ENCODE data around the gene ATXN1.

DNA sequence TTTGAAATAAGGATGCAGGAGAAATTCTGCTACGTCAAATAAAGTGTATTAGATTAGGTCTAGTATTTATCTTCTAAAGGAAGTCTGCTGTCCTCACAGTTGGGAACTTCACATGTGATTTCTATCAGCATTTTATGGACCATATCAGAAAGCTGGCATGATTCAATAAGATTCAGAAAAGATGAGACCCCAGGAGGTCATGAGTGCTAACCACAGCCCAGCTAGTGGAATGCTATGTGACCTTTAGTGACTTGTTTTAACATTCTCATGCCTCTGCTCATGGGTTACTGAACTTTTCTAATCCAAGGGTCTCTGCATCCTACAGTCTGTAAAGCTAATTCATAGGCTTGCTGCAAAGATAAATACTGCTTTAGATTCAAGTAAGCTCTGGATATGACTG lies 372.8 kb downstream of the ATXN1 start:
- TF ChIP-seq, protein P1, sequence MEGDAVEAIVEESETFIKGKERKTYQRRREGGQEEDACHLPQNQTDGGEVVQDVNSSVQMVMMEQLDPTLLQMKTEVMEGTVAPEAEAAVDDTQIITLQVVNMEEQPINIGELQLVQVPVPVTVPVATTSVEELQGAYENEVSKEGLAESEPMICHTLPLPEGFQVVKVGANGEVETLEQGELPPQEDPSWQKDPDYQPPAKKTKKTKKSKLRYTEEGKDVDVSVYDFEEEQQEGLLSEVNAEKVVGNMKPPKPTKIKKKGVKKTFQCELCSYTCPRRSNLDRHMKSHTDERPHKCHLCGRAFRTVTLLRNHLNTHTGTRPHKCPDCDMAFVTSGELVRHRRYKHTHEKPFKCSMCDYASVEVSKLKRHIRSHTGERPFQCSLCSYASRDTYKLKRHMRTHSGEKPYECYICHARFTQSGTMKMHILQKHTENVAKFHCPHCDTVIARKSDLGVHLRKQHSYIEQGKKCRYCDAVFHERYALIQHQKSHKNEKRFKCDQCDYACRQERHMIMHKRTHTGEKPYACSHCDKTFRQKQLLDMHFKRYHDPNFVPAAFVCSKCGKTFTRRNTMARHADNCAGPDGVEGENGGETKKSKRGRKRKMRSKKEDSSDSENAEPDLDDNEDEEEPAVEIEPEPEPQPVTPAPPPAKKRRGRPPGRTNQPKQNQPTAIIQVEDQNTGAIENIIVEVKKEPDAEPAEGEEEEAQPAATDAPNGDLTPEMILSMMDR (IDR thresholded peaks at IDR 0.05) = no peak
- TF ChIP-seq POLR2A (IDR thresholded peaks at IDR 0.05) = no peak

Measured in testis (tissue), 2 donors.